GM18909 (cell line): Measurements from ENCODE around the gene ATG5.

Source experiments
- ATAC-seq: cut with Tn5 transposase; IDR thresholded peaks from one replicate; pipeline ENCODE4 v1.9.1; 2021; ENCODE audit warnings: mild to moderate bottlenecking; ENCODE audit not compliant: unreplicated experiment, poor library complexity

ATG5 gene

GRCh38 chr6:106186714-106187113 is 138.8 kb downstream of the ATG5 start:
- no peak for ATAC-seq

GRCh38 chr6:106186172-106186571 is 139.4 kb downstream of the ATG5 start:
- ATAC-seq, result no peak

GRCh38 chr6:106185615-106186014 is 139.9 kb downstream of the ATG5 start:
- ATAC-seq, result no peak

- ATAC-seq, result no peak
Measured at GRCh38 chr6:106184629-106185028, 140.9 kb downstream of the ATG5 start.

GRCh38 chr6:106183430-106183829 is 142.1 kb downstream of the ATG5 start:
- ATAC-seq, result no peak

GRCh38 chr6:106182455-106182854 is 143.1 kb downstream of the ATG5 start:
- peak; percentile 85 for ATAC-seq

- peak; percentile 44 for ATAC-seq
Measured at GRCh38 chr6:106181664-106182418, 143.7 kb downstream of the ATG5 start.

GRCh38 chr6:106180208-106180607 is 145.4 kb downstream of the ATG5 start:
- ATAC-seq, result no peak

- ATAC-seq, result no peak
Measured at GRCh38 chr6:106178900-106179299, 146.7 kb downstream of the ATG5 start.

GRCh38 chr6:106177786-106178185 is 147.8 kb downstream of the ATG5 start:
- ATAC-seq, result no peak

- no peak for ATAC-seq
Measured at GRCh38 chr6:106173124-106173879, 152.3 kb downstream of the ATG5 start.

GRCh38 chr6:106170030-106170791 is 155.3 kb downstream of the ATG5 start:
- no peak for ATAC-seq

GRCh38 chr6:106169517-106169916 is 156.0 kb downstream of the ATG5 start:
- ATAC-seq, result no peak

GRCh38 chr6:106168097-106168888 is 157.3 kb downstream of the ATG5 start:
- ATAC-seq, result no peak

GRCh38 chr6:106167096-106167814 is 158.3 kb downstream of the ATG5 start:
- peak; percentile 45 for ATAC-seq

GRCh38 chr6:106165885-106166485 is 159.6 kb downstream of the ATG5 start:
- ATAC-seq, result no peak

GRCh38 chr6:106163966-106164877 is 161.3 kb downstream of the ATG5 start:
- ATAC-seq, result peak; percentile 49

- ATAC-seq, result peak; percentile 38
Measured at GRCh38 chr6:106163446-106163965, 162.1 kb downstream of the ATG5 start.
